ENCODE measurements around the gene SETD1B. TPM values are rescaled to one million over a fixed set of nuclear protein-coding genes. Genes with fewer than 3 reads are reported as not detected.
"Not testable (repeated sequence)": the region's sequence is repeated elsewhere in the genome, so short reads cannot be mapped to it uniquely, and the experiment has no call there.

SETD1B gene
- total and polyA plus RNA-seq, 2 experiments from 2014 or later = 2.0 to 2.7 TPM

DNA sequence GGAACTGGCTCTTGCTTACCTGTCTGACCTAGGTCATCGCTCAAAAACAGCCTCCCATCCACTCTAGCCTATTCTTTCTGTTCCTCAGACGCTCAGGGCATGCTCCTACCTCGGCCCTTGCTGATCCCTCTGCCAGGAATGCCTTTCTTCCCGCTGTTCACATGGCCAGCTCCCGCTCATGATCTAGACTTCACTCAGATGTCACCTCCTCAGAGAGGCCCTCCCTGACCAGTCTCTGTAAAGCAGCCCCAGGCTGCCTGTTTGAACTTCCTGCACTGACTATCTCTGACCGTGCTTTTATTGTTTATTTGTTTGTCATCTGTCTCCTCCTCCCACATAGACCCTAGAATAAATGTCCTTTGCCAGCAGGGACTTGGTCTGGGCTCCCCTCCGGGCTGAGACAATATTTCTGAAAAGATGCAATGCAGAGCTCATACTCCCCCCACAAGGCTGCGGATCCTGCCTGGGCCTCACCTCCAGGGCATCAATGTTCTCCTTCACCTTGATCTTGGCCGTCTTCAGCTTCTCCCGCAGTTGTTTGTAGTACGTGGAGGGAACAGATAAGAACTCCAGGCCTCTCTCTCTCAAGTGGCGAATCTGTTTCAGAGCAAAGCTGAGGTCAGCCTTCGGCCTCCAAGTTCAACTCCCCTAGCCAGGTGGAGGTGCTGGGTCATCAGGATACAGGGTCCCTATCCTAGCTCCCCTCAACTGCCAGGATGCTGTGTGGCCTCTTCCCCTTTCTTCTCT lies 39.6 kb downstream of the SETD1B start:
- Histone ChIP-seq H4K20me1 (ENCODE audit: insufficient read depth) (no peaks in the 10 kb centered on the region), H3F3A (ENCODE audit: insufficient read depth) (no peaks in the 10 kb centered on the region), H3K4me1 (ENCODE audit: insufficient read depth) (no peaks in the 10 kb centered on the region), H3K36me3 (ENCODE audit: low read depth) (no peaks in the 10 kb centered on the region), H3K27me3 (replicated peaks; ENCODE audit: insufficient read depth) (no peaks in the 10 kb centered on the region), H3K27ac (no peak overlapping the region), H3K9me2 (ENCODE audit: insufficient read depth) (no peaks in the 10 kb centered on the region), H3K4me3 (no peak overlapping the region), H3K4me2 (ENCODE audit: unreplicated experiment) (no peak overlapping the region), H2AFZ (no peak overlapping the region), H3K9ac (no peak overlapping the region), H3K9me3 (ENCODE audit: low read depth) (no peaks in the 10 kb centered on the region), H3K79me2 (ENCODE audit: insufficient read depth) (no peaks in the 10 kb centered on the region)
- 63 to 69% methylated on average over 13 of the region's 13 CpGs for WGBS, 2 experiments (ENCODE audit: low coverage in 1 of 2, low lambda C conversion rate in 2 of 2, missing lambda C conversion rate in 2 of 2)
- in situ Hi-C loops (cut with MboI) = no loop called here
- TF ChIP-seq EZH2 (IDR thresholded peaks at IDR 0.05; ENCODE audit: insufficient read depth, poor library complexity, severe bottlenecking) = no peak
- DNase-seq = no peak

DNA sequence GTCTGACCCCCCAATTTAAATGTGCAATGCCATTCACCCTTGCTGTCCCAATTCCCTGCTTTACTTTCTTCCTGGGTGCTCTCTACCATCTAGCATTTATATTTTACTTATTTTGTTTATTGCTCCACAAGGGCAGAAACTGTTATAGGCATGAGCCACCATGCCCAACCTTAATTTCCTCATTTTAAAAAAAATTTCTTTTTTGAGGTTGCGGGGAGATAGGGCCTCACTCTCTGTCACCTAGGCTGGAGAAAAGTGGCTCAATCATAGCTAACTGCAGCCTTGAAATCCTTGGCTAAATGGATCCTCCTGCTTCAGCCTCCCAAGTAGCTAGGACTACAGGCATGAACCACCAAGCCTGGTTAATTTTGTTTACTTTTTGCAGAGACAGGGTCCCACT lies 41.9 kb downstream of the SETD1B start:
- H3K9me2 ChIP-seq (ENCODE audit: insufficient read depth) = no peaks in the 10 kb centered on the region
- no peaks in the 10 kb centered on the region for H3K4me1 ChIP-seq (ENCODE audit: insufficient read depth)
- DNase-seq = no peak
- H3K79me2 ChIP-seq (ENCODE audit: insufficient read depth) = no peaks in the 10 kb centered on the region
- in situ Hi-C loops (cut with MboI) = no loop called here
- H2AFZ ChIP-seq = no peak overlapping the region
- no peaks in the 10 kb centered on the region for H3K36me3 ChIP-seq (ENCODE audit: low read depth)
- no peak overlapping the region for H3K9ac ChIP-seq
- no peak for TF ChIP-seq EZH2phosphoT487 (IDR thresholded peaks at IDR 0.05; ENCODE audit: insufficient read depth, low read depth)
- TF ChIP-seq EZH2 (IDR thresholded peaks at IDR 0.05; ENCODE audit: insufficient read depth, poor library complexity, severe bottlenecking) = no peak
- no peaks in the 10 kb centered on the region for H4K20me1 ChIP-seq (ENCODE audit: insufficient read depth)
- no peaks in the 10 kb centered on the region for H3K27me3 ChIP-seq (replicated peaks; ENCODE audit: insufficient read depth)
- H3K27ac ChIP-seq = no peak overlapping the region
- 91 to 100% methylated on average over 1 of the region's 1 CpG for WGBS, 2 experiments (ENCODE audit: low coverage in 1 of 2, low lambda C conversion rate in 2 of 2, missing lambda C conversion rate in 2 of 2)
- H3K9me3 ChIP-seq (ENCODE audit: low read depth) = no peaks in the 10 kb centered on the region
- H3K4me2 ChIP-seq (ENCODE audit: unreplicated experiment) = no peak overlapping the region
- no peaks in the 10 kb centered on the region for H3F3A ChIP-seq (ENCODE audit: insufficient read depth)
- H3K4me3 ChIP-seq = no peak overlapping the region

DNA sequence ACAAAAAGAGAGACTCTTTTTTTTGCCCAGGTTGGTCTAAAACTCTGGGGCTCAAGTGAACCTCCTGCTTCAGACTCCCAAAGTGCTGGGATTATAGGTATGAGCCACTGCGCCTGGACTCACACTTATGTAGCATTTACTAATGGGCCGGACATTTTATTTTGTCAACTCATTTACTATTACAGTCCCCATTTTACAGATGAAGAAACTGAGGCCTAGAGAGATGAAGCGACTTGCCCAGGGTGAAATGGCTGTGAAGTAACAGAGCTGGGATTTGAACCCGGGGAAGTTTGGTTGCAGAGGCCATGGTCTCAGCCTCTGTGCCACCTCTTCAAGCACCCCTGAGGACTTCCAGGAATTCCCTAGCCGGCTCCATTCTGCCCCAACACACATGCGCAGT lies 45.4 kb downstream of the SETD1B start:
- no peaks in the 10 kb centered on the region for H3K9me2 ChIP-seq (ENCODE audit: insufficient read depth)
- no peaks in the 10 kb centered on the region for H4K20me1 ChIP-seq (ENCODE audit: insufficient read depth)
- no peak overlapping the region for H3K4me3 ChIP-seq
- H3F3A ChIP-seq (ENCODE audit: insufficient read depth) = no peaks in the 10 kb centered on the region
- no peak overlapping the region for H3K4me2 ChIP-seq (ENCODE audit: unreplicated experiment)
- H3K79me2 ChIP-seq (ENCODE audit: insufficient read depth) = no peaks in the 10 kb centered on the region
- WGBS, 2 experiments (ENCODE audit: low coverage in 1 of 2, low lambda C conversion rate in 2 of 2, missing lambda C conversion rate in 2 of 2) = 87 to 89% methylated on average over 6 of the region's 6 CpGs
- no peaks in the 10 kb centered on the region for H3K27me3 ChIP-seq (replicated peaks; ENCODE audit: insufficient read depth)
- in situ Hi-C loops (cut with MboI) = no loop called here
- H2AFZ ChIP-seq = no peak overlapping the region
- H3K27ac ChIP-seq = no peak overlapping the region
- H3K4me1 ChIP-seq (ENCODE audit: insufficient read depth) = no peaks in the 10 kb centered on the region
- no peaks in the 10 kb centered on the region for H3K36me3 ChIP-seq (ENCODE audit: low read depth)
- no peak for DNase-seq
- no peaks in the 10 kb centered on the region for H3K9me3 ChIP-seq (ENCODE audit: low read depth)
- no peak for TF ChIP-seq EZH2phosphoT487 (IDR thresholded peaks at IDR 0.05; ENCODE audit: insufficient read depth, low read depth)
- no peak for TF ChIP-seq EZH2 (IDR thresholded peaks at IDR 0.05; ENCODE audit: insufficient read depth, poor library complexity, severe bottlenecking)
- no peak overlapping the region for H3K9ac ChIP-seq

DNA sequence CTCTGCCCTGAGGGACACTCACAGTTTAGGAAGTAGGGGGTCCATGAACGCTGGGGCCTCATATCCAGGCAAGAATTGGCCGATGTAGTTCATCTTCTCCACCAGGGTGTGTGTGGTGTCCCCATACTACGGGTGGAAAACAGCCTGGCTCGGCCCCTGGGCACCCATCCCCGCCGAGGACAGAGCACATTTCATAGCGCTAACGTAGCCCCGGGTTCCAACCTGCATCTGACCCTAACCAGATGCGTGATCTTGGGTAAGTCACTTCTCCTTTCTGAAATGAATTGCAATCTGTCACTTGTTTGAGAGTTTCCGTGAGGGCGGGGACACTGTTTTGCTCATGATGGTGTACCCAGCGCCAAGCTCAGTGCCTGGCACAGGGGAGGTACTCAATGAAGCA lies 45.9 kb downstream of the SETD1B start:
- Histone ChIP-seq H3K27ac (no peak overlapping the region), H3K9me3 (ENCODE audit: low read depth) (no peaks in the 10 kb centered on the region), H2AFZ (no peak overlapping the region), H3K9ac (no peak overlapping the region), H3K27me3 (replicated peaks; ENCODE audit: insufficient read depth) (no peaks in the 10 kb centered on the region), H3F3A (ENCODE audit: insufficient read depth) (no peaks in the 10 kb centered on the region), H3K4me3 (no peak overlapping the region), H3K4me2 (ENCODE audit: unreplicated experiment) (no peak overlapping the region), H3K9me2 (ENCODE audit: insufficient read depth) (no peaks in the 10 kb centered on the region), H3K4me1 (ENCODE audit: insufficient read depth) (no peaks in the 10 kb centered on the region), H3K79me2 (ENCODE audit: insufficient read depth) (no peaks in the 10 kb centered on the region), H4K20me1 (ENCODE audit: insufficient read depth) (no peaks in the 10 kb centered on the region), H3K36me3 (ENCODE audit: low read depth) (no peaks in the 10 kb centered on the region)
- no peak for DNase-seq
- TF ChIP-seq EZH2 (IDR thresholded peaks at IDR 0.05; ENCODE audit: insufficient read depth, poor library complexity, severe bottlenecking) (no peak), EZH2phosphoT487 (IDR thresholded peaks at IDR 0.05; ENCODE audit: insufficient read depth, low read depth) (no peak)
- in situ Hi-C loops (cut with MboI) = no loop called here
- 88 to 92% methylated on average over 13 of the region's 13 CpGs for WGBS, 2 experiments (ENCODE audit: low coverage in 1 of 2, low lambda C conversion rate in 2 of 2, missing lambda C conversion rate in 2 of 2)

DNA sequence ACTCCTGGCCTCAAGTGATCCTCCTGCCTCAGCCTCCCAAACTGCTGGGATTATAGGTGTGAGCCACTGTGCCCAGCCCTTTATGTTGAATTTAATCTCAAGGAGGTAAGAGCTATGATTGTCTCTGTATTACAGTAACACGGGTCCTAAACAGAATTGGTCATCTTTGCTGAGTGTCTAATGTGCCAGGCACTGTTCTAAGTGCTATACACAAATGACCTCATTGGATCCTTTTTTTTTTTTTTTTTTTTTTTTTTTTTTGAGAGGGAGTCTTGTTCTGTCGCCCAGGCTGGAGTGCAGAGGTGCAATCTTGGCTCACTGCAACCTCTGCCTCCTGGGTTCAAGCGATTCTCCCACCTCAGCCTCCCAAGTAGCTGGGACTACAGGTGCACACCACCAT lies 48.6 kb downstream of the SETD1B start:
- H4K20me1 ChIP-seq (ENCODE audit: insufficient read depth); H3F3A ChIP-seq (ENCODE audit: insufficient read depth); H2AFZ ChIP-seq; H3K4me2 ChIP-seq (ENCODE audit: unreplicated experiment); in situ Hi-C loops (cut with MboI); H3K9me3 ChIP-seq (ENCODE audit: low read depth); H3K36me3 ChIP-seq (ENCODE audit: low read depth); H3K9ac ChIP-seq; H3K4me3 ChIP-seq; H3K4me1 ChIP-seq (ENCODE audit: insufficient read depth); H3K27me3 ChIP-seq (replicated peaks; ENCODE audit: insufficient read depth); H3K27ac ChIP-seq; H3K9me2 ChIP-seq (ENCODE audit: insufficient read depth); DNase-seq; H3K79me2 ChIP-seq (ENCODE audit: insufficient read depth): not testable (repeated sequence)
- 82 to 95% methylated on average over 2 to 3 of the region's 3 CpGs for WGBS, 2 experiments (ENCODE audit: low coverage in 1 of 2, low lambda C conversion rate in 2 of 2, missing lambda C conversion rate in 2 of 2)

Measured in GM23248 (cell line).